CD4-positive, alpha-beta memory T cell (primary cell): Measurements from ENCODE around the gene NR2E3. TPM values are rescaled to one million over a fixed set of nuclear protein-coding genes. Genes with fewer than 3 reads are reported as not detected.
A peak's percentile ranks its signal among the peaks of the same experiment; 100 is the strongest.

Source experiments
- CTCF ChIA-PET: fragments of 350-600 bp; sonication (Branson Sonifier 250); formaldehyde crosslinking; loops from one replicate; lab custom pipeline; 2021; ENCODE audit warnings: inconsistent platforms; ENCODE audit not compliant: partially characterized antibody; lab: Charles Lee
- POLR2A ChIA-PET: fragments of 350-600 bp; sonication (Branson Sonifier 250); formaldehyde crosslinking; loops from one replicate; lab custom pipeline; 2021; ENCODE audit not compliant: partially characterized antibody; lab: Charles Lee
- DNase-seq, 5 donors: peaks; one replicate each; pipeline versions ENCODE4 v3.0.0 to v3.0.0-alpha.2; 2020 to 2022; ENCODE audit warnings: mixed read lengths in 1 of 5
- H3K27ac ChIP-seq: one replicate; pipeline ENCODE4 v1.7.0; 2013; ENCODE audit warnings: low read depth, low read length
- H3K27me3 ChIP-seq: 2 replicates; pipeline ENCODE4 v1.7.0; 2013; ENCODE audit warnings: mild to moderate bottlenecking, low read length, moderate library complexity; ENCODE audit not compliant: insufficient read depth
- H3K36me3 ChIP-seq: 2 replicates; pipeline ENCODE4 v1.7.0; 2013; ENCODE audit warnings: mild to moderate bottlenecking, low read length, moderate library complexity; ENCODE audit not compliant: insufficient read depth
- H3K4me1 ChIP-seq: 2 replicates; pipeline ENCODE4 v1.7.0; 2013; ENCODE audit warnings: mild to moderate bottlenecking, low read length, moderate library complexity; ENCODE audit not compliant: insufficient read depth
- H3K4me3 ChIP-seq, 2 donors: one replicate each; pipeline ENCODE4 v1.7.0; 2013; ENCODE audit warnings: low read length in 2 of 2, mild to moderate bottlenecking in 1 of 2
- H3K9me3 ChIP-seq, 2 donors: one replicate each; pipeline ENCODE4 v1.7.0; 2013; ENCODE audit warnings: low read length in 2 of 2, control low read depth in 1 of 2; ENCODE audit not compliant: control insufficient read depth in 1 of 2
- H3K27ac Mint-ChIP-seq, 7 donors: one replicate each; pipeline ENCODE4 v1.8.0; 2020 to 2021; ENCODE audit warnings: mixed read lengths in 7 of 7, mild to moderate bottlenecking in 6 of 7, inconsistent platforms in 3 of 7, moderate library complexity in 3 of 7
- H3K27me3 Mint-ChIP-seq, 2 donors: one replicate each; pipeline ENCODE4 v1.8.0; 2020 to 2021; ENCODE audit warnings: mixed read lengths in 2 of 2
- H3K36me3 Mint-ChIP-seq, 2 donors: one replicate each; pipeline ENCODE4 v1.8.0; 2020 to 2021; ENCODE audit warnings: mixed read lengths in 2 of 2, inconsistent platforms in 1 of 2, mild to moderate bottlenecking in 1 of 2
- H3K4me1 Mint-ChIP-seq, 4 donors: one replicate each; pipeline ENCODE4 v1.8.0; 2020 to 2021; ENCODE audit warnings: mixed read lengths in 4 of 4, mild to moderate bottlenecking in 1 of 4
- H3K4me3 Mint-ChIP-seq, 8 donors: one replicate each; pipeline ENCODE4 v1.8.0; 2020 to 2021; ENCODE audit warnings: mixed read lengths in 8 of 8, mild to moderate bottlenecking in 7 of 8, moderate library complexity in 6 of 8, inconsistent platforms in 3 of 8
- H3K9me3 Mint-ChIP-seq, 8 donors: one replicate each; pipeline ENCODE4 v1.8.0; 2020 to 2021; ENCODE audit warnings: mixed read lengths in 8 of 8, mild to moderate bottlenecking in 5 of 8, inconsistent platforms in 3 of 8, moderate library complexity in 1 of 8
- intact Hi-C: fragments of 100-400 bp; cut with micrococcal nuclease; formaldehyde crosslinking; loops from one replicate; pipeline ENCODE4 v1.15.1; 2023
- polyA plus RNA-seq, 2 donors: library from polyadenylated mRNA; unstranded; fragments of 300-500 nt; fragmentation: Illumina TruSeq; gene quantifications; one replicate each; pipeline ENCODE4 v1.2.3, GENCODE V29; 2021
- total RNA-seq, 2 experiments: library from RNA; stranded (reverse); gene quantifications; one replicate each; pipeline ENCODE4 v1.2.3, GENCODE V29; 2021

The NR2E3 gene
- total and polyA plus RNA-seq, 4 experiments from 2014 or later: not detected

GRCh38 chr15:71821547-71822129 lies 11.3 kb downstream of the NR2E3 start:
- peaks cover 0 to 13% of the 10 kb centered on the region in 2 donors for H3K9me3 ChIP-seq
- no peak overlapping the region for H3K27ac Mint-ChIP-seq
- ChIA-PET POLR2A (no interaction called here), CTCF (no interaction called here)
- H3K27ac ChIP-seq: no peak overlapping the region
- no peaks in the 10 kb centered on the region for H3K4me1 Mint-ChIP-seq
- H3K36me3 ChIP-seq: peaks cover 7% of the 10 kb centered on the region
- H3K36me3 Mint-ChIP-seq: peaks cover 48 to 65% of the 10 kb centered on the region in 2 donors
- H3K27me3 Mint-ChIP-seq: no peaks in the 10 kb centered on the region
- H3K4me1 ChIP-seq: no peaks in the 10 kb centered on the region
- intact Hi-C loops: no loop called here
- H3K27me3 ChIP-seq: no peaks in the 10 kb centered on the region
- no peak overlapping the region for H3K4me3 Mint-ChIP-seq
- no peak for DNase-seq
- H3K9me3 Mint-ChIP-seq: peaks cover 4 to 72% (median 55%) of the 10 kb centered on the region in 8 donors
- no peak overlapping the region for H3K4me3 ChIP-seq

DNA sequence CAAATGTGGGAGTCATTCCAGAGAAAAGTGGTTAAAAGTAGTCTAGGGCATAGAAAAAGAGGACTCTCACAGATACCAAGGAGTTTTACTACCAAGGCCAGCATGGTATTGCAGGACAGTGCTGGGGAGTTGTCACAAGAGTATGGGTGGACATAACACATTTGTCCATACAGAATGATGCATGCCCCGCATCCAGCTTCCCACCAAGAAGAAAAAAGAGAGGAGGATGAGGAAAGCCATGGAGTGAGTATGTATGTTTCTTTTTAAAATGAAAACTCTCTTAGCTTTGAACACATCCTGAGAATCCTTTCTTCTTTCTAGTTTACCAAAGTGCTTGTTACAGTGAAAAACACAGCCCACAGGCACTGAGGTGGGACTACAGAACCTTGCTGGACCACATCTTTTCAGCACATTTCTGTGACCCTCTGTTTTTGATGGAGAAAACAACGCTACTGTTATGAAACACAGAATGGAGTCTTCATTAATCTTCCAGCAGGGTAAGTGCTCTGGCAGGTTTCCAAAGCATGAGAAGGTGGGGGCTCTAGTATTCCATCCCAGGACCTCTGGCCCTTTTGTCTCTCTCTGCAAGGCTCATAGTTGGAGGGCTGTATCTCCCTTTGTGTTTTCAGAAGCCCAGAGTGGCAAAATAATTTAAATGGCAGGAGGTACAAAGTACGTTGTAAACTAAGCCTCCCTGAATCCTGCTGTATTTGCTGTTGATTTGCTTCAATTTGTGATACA lies 12.7 kb downstream of the NR2E3 start:
- Histone ChIP-seq H3K4me3 (no peak overlapping the region), H3K9me3 (peaks cover 0 to 13% of the 10 kb centered on the region in 2 donors), H3K4me1 (no peaks in the 10 kb centered on the region), H3K36me3 (peaks cover 19% of the 10 kb centered on the region), H3K27me3 (no peaks in the 10 kb centered on the region), H3K27ac (no peak overlapping the region)
- H3K4me3 Mint-ChIP-seq: no peak overlapping the region
- no peaks in the 10 kb centered on the region for H3K4me1 Mint-ChIP-seq
- ChIA-PET POLR2A (no interaction called here), CTCF (no interaction called here)
- H3K36me3 Mint-ChIP-seq: peaks cover 63 to 76% of the 10 kb centered on the region in 2 donors
- H3K27ac Mint-ChIP-seq: no peak overlapping the region
- DNase-seq: no peak
- peaks cover 8 to 71% (median 56%) of the 10 kb centered on the region in 8 donors for H3K9me3 Mint-ChIP-seq
- H3K27me3 Mint-ChIP-seq: no peaks in the 10 kb centered on the region
- intact Hi-C loops: no loop called here

DNA sequence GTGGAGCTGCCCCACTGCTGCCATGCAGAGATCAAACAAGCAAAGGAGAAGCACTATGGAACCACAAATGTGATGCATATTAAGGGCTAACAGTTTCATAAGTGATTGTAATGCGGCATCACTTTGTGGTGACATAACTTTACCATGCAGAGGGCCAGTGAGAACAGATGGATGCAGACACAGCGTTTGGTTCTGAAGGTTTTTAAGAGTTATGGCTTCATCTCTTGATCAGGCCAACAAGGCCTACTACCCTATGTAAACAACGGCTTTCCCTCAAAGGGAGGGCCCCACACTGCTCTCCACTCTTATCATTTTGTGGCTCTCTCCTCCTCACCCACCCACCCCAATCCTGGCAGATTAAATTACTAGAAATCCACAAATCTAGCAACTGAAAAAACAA lies 13.4 kb downstream of the NR2E3 start:
- Histone ChIP-seq H3K27me3 (no peaks in the 10 kb centered on the region), H3K27ac (no peak overlapping the region), H3K4me3 (no peak overlapping the region), H3K4me1 (no peaks in the 10 kb centered on the region), H3K36me3 (peaks cover 19% of the 10 kb centered on the region), H3K9me3 (peaks cover 0 to 13% of the 10 kb centered on the region in 2 donors)
- ChIA-PET CTCF (no interaction called here), POLR2A (no interaction called here)
- Mint-ChIP-seq H3K4me3 (no peak overlapping the region), H3K36me3 (peaks cover 70 to 83% of the 10 kb centered on the region in 2 donors), H3K4me1 (no peaks in the 10 kb centered on the region), H3K27ac (peak overlapping the region in 1 of 7 donors; percentile 59), H3K9me3 (peaks cover 8 to 64% (median 52%) of the 10 kb centered on the region in 8 donors), H3K27me3 (no peaks in the 10 kb centered on the region)
- intact Hi-C loops: no loop called here
- DNase-seq: no peak

DNA sequence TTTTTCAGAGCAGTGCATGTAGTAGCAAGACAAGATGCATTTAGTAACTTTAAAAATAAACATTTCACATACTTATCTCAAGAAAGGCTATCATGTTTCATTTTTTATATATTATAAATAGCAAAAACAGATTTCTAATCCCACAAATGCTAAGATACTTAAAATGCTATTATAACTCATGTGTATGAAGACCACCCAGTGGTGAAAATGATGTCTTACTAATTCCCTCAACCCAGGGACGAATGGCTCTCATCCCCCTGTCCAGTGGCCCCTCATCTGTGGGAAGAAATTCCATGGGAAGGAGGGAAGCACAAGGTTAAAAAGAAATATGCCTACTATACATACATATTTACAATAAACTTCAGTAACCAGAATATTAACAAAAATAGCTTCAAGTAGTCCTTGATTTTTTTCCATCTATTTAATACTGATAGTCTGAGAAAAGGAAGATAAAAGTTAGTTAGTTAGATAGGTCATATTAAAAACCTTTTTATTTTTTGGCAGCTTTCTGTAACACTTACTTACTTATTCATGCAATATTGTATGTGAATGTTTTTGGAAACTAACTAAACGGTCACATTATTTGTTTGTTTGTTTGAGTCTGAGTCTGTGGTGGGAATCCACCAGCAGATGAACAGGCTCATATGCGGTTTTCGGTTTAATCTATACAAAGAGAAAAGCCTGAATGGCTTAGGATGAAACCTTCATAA lies 14.8 kb downstream of the NR2E3 start:
- peaks cover 81 to 94% of the 10 kb centered on the region in 2 donors for H3K36me3 Mint-ChIP-seq
- peaks cover 8 to 53% (median 43%) of the 10 kb centered on the region in 8 donors for H3K9me3 Mint-ChIP-seq
- POLR2A ChIA-PET: no interaction called here

GRCh38 chr15:71826196-71826595 lies 15.8 kb downstream of the NR2E3 start:
- ChIA-PET POLR2A (no interaction called here), CTCF (no interaction called here)
- Histone ChIP-seq H3K27me3 (no peaks in the 10 kb centered on the region), H3K36me3 (peaks cover 22% of the 10 kb centered on the region), H3K4me3 (no peak overlapping the region), H3K4me1 (no peaks in the 10 kb centered on the region), H3K27ac (no peak overlapping the region), H3K9me3 (no peaks in the 10 kb centered on the region)
- H3K27ac Mint-ChIP-seq: no peak overlapping the region
- DNase-seq: no peak
- peaks cover 8 to 45% (median 36%) of the 10 kb centered on the region in 8 donors for H3K9me3 Mint-ChIP-seq
- peaks cover 83 to 93% of the 10 kb centered on the region in 2 donors for H3K36me3 Mint-ChIP-seq
- H3K4me1 Mint-ChIP-seq: no peaks in the 10 kb centered on the region
- H3K27me3 Mint-ChIP-seq: no peaks in the 10 kb centered on the region
- no peak overlapping the region for H3K4me3 Mint-ChIP-seq
- intact Hi-C loops: no loop called here

More for the DNA sequence above, 14.8 kb downstream of the NR2E3 start:
- no peak for DNase-seq
- Histone ChIP-seq H3K4me1 (no peaks in the 10 kb centered on the region), H3K9me3 (peaks cover 0 to 7% of the 10 kb centered on the region in 2 donors), H3K36me3 (peaks cover 22% of the 10 kb centered on the region), H3K27me3 (no peaks in the 10 kb centered on the region), H3K27ac (no peak overlapping the region), H3K4me3 (no peak overlapping the region)
- no peak overlapping the region for H3K27ac Mint-ChIP-seq
- no peaks in the 10 kb centered on the region for H3K4me1 Mint-ChIP-seq
- no peak overlapping the region for H3K4me3 Mint-ChIP-seq
- no peaks in the 10 kb centered on the region for H3K27me3 Mint-ChIP-seq
- intact Hi-C loops: no loop called here
- CTCF ChIA-PET: no interaction called here

- H3K4me3 Mint-ChIP-seq: no peak overlapping the region
- peaks cover 0 to 4% (median under 1%) of the 10 kb centered on the region in 8 donors for H3K9me3 Mint-ChIP-seq
- Histone ChIP-seq H3K4me1 (no peaks in the 10 kb centered on the region), H3K27me3 (no peaks in the 10 kb centered on the region), H3K27ac (no peak overlapping the region), H3K36me3 (peaks cover 22% of the 10 kb centered on the region), H3K9me3 (no peaks in the 10 kb centered on the region), H3K4me3 (no peak overlapping the region)
- ChIA-PET POLR2A (no interaction called here), CTCF (no interaction called here)
- intact Hi-C loops: no loop called here
- peaks cover 57 to 65% of the 10 kb centered on the region in 2 donors for H3K36me3 Mint-ChIP-seq
- no peaks in the 10 kb centered on the region for H3K4me1 Mint-ChIP-seq
- H3K27me3 Mint-ChIP-seq: no peaks in the 10 kb centered on the region
- no peak overlapping the region for H3K27ac Mint-ChIP-seq
- DNase-seq: no peak
These were observed 20.6 kb downstream of the NR2E3 start for GRCh38 chr15:71830981-71831380.

GRCh38 chr15:71841563-71841962 lies 31.2 kb downstream of the NR2E3 start:
- no peaks in the 10 kb centered on the region for H3K27me3 ChIP-seq
- Mint-ChIP-seq H3K27me3 (no peaks in the 10 kb centered on the region), H3K36me3 (peaks cover 27 to 28% of the 10 kb centered on the region in 2 donors), H3K4me3 (no peak overlapping the region), H3K9me3 (no peaks in the 10 kb centered on the region), H3K4me1 (peaks cover 0 to 7% (median 3%) of the 10 kb centered on the region in 4 donors), H3K27ac (no peak overlapping the region)
- H3K36me3 ChIP-seq: no peaks in the 10 kb centered on the region
- no peaks in the 10 kb centered on the region for H3K9me3 ChIP-seq
- no peak overlapping the region for H3K27ac ChIP-seq
- no peak for DNase-seq
- intact Hi-C loops: no loop called here
- POLR2A ChIA-PET: no interaction called here
- CTCF ChIA-PET: no interaction called here
- H3K4me3 ChIP-seq: no peak overlapping the region
- H3K4me1 ChIP-seq: no peaks in the 10 kb centered on the region
